Epithelial cell of esophagus (primary cell): ENCODE measurements around the gene CDK5RAP3.

Experiments used
- DNase-seq: peaks from one replicate; pipeline ENCODE4 v3.0.0; 2010; ENCODE audit warnings: low read depth
- H3K4me3 ChIP-seq: 2 replicates; pipeline ENCODE4 v1.5.1; 2011; ENCODE audit warnings: mild to moderate bottlenecking, low read length, control low read depth
- TF ChIP-seq, protein P1 (sequence below): IDR thresholded peaks from 2 replicates; pipeline ENCODE4 v1.5.1; 2011; ENCODE audit warnings: low read depth, mild to moderate bottlenecking, low read length, control low read depth, inconsistent platforms; ENCODE audit not compliant: insufficient read depth; ENCODE audit errors: missing control alignments

CDK5RAP3 gene

DNA sequence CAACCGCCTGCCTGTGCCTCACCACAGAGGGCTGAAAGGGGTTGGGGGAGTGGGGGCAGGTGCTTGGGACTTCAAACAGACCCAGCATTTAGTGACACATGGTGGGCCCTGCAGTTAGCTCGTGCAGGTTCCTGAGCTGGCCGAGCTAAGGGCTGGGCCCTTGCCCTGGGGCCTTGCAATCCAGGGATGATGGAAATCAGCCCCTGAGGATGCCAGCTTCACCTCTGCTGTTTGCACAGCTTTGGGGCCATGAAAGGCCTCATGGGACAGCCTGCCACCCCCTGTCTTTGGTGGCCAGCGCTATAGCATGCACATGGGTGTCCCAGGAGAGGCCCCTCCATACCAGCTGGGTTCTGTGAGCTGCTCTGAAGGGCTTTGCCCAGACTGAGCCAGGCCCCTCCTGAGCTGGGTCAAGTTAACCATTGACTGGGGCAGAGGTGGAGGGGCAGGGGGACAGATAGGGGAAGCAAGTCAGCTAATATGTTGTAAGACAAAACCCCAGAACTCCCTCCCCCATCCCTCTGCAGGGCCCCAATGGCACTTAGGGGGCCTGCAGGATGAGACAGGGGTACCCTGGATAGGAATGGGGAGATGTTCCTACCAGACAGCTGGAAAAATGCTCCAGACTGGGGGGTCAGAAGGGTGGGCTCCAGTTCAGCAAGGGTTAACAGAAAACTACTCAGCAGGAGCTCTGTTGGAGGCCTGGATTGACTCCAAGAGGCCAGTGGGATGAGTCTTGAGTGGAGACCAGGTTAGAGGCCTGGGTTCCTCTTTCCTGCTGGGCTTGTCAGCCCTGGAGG is 13.9 kb upstream of the CDK5RAP3 start:
- peak overlapping the region; percentile 50 for H3K4me3 ChIP-seq
- no peak for DNase-seq
- TF ChIP-seq, protein P1, sequence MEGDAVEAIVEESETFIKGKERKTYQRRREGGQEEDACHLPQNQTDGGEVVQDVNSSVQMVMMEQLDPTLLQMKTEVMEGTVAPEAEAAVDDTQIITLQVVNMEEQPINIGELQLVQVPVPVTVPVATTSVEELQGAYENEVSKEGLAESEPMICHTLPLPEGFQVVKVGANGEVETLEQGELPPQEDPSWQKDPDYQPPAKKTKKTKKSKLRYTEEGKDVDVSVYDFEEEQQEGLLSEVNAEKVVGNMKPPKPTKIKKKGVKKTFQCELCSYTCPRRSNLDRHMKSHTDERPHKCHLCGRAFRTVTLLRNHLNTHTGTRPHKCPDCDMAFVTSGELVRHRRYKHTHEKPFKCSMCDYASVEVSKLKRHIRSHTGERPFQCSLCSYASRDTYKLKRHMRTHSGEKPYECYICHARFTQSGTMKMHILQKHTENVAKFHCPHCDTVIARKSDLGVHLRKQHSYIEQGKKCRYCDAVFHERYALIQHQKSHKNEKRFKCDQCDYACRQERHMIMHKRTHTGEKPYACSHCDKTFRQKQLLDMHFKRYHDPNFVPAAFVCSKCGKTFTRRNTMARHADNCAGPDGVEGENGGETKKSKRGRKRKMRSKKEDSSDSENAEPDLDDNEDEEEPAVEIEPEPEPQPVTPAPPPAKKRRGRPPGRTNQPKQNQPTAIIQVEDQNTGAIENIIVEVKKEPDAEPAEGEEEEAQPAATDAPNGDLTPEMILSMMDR, result no peak

DNA sequence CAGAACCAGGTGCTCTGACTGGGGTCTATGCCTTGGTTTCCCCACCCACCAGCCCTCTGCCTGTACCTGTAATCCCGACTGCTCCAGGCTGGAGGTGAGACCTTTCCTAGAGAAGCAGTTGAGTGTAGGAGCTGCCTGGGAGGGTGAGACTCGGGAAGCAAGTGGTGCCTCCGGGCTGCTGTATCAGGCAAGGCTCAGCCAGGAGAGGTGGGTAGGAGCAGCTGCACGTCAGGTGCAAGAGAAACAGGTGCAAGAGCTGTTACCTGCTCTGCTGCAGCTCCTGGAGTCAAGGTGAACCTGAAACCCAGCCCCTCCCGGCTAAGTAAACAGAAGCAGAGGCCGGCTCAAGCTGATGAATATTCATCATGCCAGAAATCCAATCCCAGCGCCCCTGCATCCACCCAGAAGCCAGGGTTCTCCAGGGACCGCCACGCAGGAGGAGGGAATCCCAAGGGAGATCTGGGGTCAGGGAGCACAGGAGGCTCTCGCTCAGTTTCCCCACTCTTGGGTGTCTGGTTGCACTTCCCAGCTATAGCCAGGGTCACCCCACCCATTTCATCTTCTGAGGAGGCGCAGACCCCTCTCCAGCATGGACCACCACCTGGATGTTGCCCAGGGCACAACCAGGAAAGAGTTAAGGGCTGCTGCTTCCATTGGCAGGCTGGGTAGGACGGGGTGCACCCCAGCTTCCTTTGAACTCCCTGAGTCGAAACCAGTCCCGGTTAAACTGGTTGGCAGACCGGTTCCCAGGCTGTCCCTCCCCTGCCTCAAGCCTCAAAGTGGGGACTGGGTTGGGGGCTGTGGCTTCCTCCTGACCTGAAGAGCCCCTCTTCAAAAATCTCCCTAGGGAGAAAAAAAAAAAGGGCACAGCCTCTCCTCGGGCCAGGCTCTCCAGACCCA is 13.1 kb upstream of the CDK5RAP3 start, which contains the start of gene PRR15L:
Gene PRR15L, minus strand, starts transcription at position 293 of the 900 bp plus-strand sequence. CDS start 4,649 bp downstream, outside the sequence.
- TF ChIP-seq, protein P1, result no peak
- H3K4me3 ChIP-seq, result peak within 1 kb of the TSS; percentile 50
- peak; percentile 73 for DNase-seq

DNA sequence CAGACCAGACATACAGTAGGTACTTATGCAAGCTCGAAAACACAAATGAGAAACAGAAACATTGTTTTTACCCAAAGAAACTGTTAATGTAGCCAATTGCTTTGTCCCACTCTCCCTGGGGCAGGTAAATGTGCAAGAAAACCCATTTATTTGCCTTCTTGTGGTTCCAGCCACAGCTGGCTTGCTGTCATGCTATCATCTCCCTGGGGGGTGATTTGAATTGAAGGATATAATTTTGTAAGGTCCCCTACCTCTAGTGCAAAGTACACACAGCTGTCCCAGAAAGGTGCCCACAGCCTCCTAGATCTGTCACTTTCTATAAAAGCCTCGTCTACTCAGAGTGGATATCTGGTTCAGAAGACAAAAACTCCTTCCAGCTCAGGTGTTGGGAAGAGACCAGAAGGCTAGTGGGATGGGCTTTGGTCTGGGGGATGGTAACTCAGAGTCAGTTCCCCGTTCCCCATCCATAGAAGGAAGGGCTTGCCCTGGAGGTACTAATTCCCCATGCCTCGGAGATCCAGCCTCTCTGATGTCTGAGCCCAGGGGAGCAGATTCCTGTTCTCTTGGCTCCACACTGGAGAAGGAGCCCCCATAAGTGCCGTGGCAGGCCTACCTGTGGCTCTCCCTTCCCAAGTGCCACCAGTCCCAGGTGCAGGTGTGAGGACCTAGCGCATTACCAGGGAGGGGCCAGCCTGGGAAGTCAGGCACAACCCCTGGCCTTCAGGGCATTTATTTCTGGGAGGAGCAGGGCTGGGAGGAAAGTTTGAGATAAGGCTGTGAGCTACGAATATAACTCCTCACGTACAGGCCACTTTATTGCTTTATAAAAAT is 10.9 kb upstream of the CDK5RAP3 start:
- H3K4me3 ChIP-seq, result no peak overlapping the region
- TF ChIP-seq, protein P1, result no peak
- DNase-seq, result no peak

DNA sequence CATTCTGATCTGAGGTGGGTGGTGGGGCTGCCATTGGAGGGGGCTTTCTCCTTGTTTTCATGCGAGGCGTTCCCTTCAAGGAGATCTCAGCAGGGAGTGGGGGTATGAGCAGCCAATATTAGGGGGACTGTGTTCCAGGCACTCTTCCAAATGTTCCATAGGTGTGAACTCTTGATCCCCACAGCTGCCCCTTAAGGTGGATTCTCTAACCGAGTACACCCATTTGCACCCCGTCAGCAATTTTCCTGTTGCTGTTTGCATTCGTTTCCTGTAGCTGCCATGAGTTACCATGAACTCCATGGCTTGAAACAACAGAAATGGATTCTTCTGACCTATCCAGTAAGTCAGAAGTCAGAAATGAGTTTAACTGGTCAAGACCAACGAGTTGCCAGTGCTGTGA is 9.5 kb upstream of the CDK5RAP3 start:
- no peak for DNase-seq
- no peak overlapping the region for H3K4me3 ChIP-seq
- TF ChIP-seq, protein P1, result no peak

DNA sequence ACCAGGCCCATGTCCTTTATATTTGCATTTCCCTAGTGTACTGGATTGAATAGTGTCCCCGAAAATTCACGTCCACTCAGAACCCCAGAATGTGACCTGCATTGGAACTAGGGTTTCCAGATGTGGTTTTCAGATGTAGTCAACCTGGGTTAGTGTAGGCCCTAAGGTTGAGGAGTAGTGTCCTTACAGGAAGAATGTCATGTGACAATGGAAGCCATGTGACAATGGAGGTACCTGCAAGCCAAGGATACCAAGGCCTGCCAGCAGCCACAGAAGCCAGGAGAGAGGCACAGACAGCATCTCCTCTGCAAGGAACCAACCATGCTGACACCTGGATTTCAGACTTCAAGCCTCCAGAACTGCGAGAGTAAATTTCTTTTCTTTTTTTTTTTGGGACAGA is 8.0 kb upstream of the CDK5RAP3 start:
- no peak overlapping the region for H3K4me3 ChIP-seq
- no peak for DNase-seq
- TF ChIP-seq, protein P1, result no peak

DNA sequence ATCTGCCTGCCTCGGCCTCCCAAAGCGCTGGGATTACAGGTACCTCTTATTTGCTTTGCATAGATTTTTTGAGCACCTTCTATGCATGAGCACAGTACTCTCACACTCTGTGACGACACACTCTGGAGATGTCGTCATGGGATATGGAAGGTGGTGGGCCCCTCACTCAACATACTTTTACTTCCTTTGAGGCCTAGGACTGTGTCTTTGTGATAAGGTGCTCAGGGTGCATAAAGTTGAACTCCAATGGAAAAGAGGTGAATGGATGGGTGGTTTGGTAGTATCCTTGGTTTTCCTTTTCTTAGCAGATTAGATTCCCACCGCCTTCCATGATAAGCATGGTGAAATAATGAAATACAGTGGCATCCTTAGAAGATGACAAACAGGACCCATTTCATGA is 6.1 kb upstream of the CDK5RAP3 start:
- TF ChIP-seq, protein P1, result no peak
- no peak for DNase-seq
- H3K4me3 ChIP-seq, result no peak overlapping the region
